ENCODE data around the gene HCFC1. TPM values are rescaled to one million over a fixed set of nuclear protein-coding genes. Genes with fewer than 3 reads are reported as not detected.

The HCFC1 gene
- polyA plus RNA-seq, 5 donors, result 26.7 to 48.5 (median 31.9) TPM

- DNase-seq, result no peak
These were observed 30.0 kb downstream of the HCFC1 start for GRCh38 chrX:153941336-153942252.

- no peak for DNase-seq
These were observed 32.0 kb downstream of the HCFC1 start for GRCh38 chrX:153939573-153939972.

- no peak for DNase-seq
These were observed 33.3 kb downstream of the HCFC1 start for GRCh38 chrX:153938226-153938786.

DNA sequence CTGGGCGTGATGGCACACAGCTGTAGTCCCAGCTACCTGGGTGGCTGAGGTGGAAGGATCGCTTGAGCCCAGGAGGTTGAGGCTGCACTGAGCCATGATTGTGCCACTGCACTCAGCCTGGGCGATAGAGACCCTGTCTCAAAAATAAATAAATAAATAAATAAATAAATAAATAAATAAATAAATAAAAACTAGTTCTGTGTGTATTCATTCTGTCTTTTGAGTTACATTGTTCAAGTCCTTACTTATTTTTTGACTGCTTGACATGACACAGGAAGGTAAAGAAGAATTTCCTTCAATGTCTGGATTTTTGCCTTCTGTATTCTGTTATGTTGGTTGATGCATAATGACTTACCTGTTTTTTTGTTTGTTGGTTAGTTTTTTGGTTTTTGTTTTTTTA lies 34.6 kb downstream of the HCFC1 start:
- DNase-seq, result no peak

DNA sequence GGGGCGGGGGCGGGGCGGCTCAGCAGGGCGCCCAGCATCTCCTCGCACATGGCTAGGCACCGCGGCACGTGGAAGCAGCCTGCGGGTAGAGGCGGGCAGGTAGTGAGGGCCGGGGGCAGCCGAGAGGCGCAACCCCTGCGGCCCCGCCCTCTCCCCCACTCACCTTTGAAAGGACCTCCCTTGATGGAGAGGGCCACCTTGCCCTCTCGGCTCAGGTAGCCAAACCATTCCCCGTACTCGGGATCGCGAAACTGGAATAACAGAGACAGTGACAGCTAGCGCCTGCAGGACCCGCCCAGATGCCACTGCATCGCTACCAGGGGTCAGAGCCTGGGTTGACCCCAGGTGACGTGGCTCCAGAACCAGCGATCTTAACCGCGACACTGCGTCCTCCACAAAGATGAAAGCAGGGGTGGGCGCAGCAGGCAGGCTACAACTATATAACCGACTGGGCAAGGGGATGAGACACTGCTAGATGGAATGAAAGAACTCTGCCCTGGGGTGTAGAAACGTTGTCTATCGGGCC lies 36.2 kb downstream of the HCFC1 start:
- DNase-seq, result no peak

GRCh38 chrX:153934762-153935325 lies 36.8 kb downstream of the HCFC1 start, which contains the start of gene NAA10:
NAA10 (minus strand) TSS chrX:153935037; CDS start chrX:153934904, 133 bp downstream.
- peak; percentile 60 to 63 for DNase-seq

GRCh38 chrX:153934148-153934761 lies 37.4 kb downstream of the HCFC1 start:
- no peak for DNase-seq

GRCh38 chrX:153933748-153934147 lies 37.9 kb downstream of the HCFC1 start:
- no peak for DNase-seq

DNA sequence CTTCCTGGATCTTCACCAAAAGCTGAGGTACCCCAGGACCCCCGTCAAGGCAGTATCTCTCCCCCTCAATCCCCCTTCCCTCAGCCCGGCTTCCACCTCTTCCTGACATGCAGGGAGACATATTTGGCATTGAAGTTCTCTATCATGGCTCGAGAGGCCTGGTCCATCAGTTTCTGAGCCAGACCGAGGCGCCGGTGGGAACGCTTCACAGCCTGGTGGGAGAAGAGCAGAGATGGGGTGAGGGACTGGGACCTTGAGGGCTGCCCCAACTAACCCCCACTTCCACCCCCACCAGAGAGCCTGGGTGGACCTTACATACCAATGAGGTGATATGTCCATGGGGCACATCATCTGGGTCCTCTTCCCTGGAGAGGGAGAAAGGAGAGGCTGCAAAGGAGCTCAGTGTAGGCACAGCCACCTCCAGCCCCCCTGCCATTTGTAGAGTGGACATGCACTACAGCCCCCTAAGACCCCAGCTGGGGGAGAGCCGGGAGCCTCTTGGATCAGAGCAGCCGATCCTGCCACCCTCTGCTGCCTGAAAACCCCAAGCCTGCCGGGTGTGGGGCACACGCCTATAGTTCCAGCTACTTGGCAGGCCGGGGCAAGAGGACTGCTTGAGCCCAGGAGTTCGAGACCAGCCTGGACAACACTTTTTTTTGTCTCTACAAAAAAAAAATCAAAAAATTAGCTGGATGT lies 39.2 kb downstream of the HCFC1 start:
- no peak for DNase-seq

- no peak for DNase-seq
These were observed 39.9 kb downstream of the HCFC1 start for GRCh38 chrX:153931748-153932147.

GRCh38 chrX:153931151-153931550 lies 40.5 kb downstream of the HCFC1 start:
- no peak for DNase-seq

DNA sequence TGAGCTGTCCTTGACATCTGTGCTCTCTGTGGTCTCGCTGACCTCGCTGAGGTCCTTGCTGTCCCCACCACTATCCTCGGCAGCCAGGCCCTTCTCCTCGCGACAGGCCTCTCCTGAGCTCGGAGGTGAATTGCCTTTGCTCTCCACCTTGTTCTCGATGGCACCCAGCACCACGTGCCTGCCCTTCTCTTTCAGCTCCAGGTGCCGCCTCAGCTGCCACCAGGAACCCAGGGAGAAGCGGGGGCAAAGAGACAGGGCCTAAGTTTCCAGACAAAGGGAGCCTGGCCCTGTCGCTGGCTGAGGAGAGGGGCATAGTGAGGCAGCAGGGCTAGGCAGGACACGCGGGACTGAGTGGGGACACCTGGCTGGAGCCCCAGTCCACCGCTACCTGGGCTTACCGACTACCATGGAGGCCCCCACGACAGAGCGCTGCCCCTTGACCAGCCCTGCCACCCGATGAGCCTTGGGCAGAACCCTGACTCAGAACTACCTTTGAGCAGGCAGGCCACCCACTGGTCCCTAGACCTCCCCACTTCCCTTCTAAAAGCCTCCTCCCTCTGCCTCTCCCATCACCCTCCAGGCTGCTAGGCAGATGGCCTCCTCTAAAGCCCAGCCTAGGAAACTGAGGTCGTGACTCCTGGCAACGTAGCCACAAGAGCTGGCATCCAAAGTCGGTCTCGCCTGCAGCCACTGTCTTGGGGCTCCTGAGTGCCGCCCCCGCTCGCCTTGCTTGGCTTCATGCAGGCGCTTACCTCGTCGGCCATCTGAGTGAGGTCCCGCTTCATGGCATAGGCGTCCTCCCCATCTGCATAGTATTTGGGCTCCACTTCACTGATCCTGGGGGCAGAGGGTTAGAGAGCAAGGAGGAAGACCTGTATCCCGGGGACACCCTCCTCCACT lies 41.4 kb downstream of the HCFC1 start:
- no peak for DNase-seq

GRCh38 chrX:153929576-153929975 lies 42.0 kb downstream of the HCFC1 start:
- DNase-seq, result no peak

GRCh38 chrX:153928846-153929245 lies 42.8 kb downstream of the HCFC1 start:
- no peak for DNase-seq

GRCh38 chrX:153927922-153928760 lies 43.5 kb downstream of the HCFC1 start:
- peak; percentile 96 to 97 for DNase-seq

- no peak for DNase-seq
These were observed 44.0 kb downstream of the HCFC1 start for GRCh38 chrX:153927672-153927921.

DNA sequence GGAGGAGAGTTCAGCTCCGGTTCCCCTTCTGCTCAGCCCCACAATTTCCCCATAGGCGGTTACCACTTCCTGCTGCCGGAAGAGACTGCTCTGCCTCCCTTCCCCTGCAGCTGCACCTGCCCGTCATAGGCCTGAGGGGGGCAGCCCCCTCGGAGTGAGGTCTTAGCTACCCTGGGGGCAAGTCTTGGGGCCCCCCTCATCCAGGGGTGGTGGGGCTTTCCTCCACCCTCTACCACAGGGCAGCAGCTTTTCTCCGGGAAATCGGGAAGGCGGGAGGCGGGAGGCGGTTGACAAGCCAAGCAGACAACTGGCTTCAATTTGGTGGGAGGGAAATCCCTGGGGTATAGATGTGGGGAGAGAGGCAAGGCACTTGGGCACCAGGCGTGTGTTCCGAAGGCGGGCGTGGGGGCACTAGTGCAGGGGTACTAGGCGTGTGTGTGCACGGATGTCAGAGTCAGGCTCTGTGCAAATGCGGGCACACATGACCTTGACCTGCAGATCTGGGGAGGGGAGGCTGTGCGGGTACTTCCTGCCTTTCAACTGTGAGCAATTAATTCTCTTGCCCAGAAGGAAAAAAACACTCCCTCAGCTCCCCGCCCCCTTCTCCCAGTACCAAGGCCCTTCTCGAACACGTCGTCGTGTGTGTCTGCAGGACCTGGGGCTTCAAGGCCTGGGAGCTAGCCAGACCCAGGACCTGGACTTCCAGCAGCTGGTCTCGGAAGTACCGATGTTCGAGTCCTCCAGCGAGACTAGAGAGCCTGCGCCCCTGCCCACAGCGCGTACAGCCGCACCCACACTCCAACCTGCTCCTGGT lies 44.6 kb downstream of the HCFC1 start:
- DNase-seq, result no peak

DNA sequence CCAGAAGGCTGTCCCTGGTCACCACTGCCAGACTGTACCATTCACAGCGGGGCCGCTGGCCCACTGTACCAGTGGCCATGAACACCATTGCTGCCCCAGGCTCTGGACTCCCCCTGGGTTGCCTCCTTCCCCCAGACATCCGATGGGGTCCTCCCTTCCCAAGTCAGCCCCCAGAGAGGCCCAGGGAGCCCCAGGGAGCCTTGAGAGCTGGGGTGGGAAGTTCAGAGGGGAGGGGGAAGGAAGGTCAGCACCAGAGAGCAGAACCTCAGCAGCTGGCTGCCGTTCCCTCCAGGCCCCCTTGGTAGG lies 45.1 kb downstream of the HCFC1 start:
- DNase-seq, result no peak

Measured in right lung (tissue), 5 donors.